NCI-H128 (cell line): ENCODE data around the gene FOXA1.
A peak's percentile ranks its signal among the peaks of the same experiment; 100 is the strongest.

Source experiments
- DNase-seq: peaks from one replicate; lab custom pipeline; 2025; ENCODE audit not compliant: unreplicated experiment; lab: John Stamatoyannopoulos, UW

Gene FOXA1

DNA sequence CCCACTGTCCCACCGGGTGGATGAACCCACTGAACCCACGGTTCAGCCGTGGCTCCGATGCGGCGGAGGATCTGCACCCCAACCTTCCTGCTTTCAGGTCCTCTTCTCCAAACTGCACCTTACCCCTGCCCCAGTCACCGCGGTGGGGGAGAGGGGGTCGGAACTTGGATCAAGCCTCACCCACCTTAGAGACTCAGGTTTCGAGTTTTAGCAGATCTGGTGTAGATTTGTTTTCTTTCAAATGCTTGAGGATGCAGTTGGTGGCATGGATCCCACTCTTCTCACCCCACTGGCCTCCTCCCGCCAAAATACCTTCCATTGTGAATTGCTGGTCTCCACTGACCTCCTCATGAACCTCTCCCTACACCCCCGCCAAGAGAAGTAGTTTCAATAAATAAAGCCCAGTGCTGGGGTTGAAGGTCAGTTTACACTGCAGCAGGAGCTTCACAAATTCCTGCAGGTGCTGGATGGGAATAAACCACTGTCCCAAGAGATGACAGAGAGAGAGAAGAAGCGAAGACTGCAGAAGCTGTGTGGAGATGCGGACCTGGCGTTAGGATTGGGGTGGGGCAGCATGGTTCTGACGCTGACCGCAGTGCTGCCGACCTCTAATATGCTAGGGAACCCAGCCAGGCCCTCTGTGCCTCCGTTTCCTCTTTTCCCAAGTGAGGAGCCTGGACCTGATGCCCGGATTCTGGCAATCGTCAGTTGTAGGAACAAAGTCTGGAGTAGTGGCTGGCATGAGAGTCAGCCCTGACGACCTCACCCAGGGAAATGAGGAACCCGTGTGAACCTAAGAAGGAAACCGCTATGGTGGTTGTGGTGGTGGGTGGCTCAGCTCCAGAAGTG, 7.8 kb upstream of the FOXA1 start:
- no peak for DNase-seq

DNA sequence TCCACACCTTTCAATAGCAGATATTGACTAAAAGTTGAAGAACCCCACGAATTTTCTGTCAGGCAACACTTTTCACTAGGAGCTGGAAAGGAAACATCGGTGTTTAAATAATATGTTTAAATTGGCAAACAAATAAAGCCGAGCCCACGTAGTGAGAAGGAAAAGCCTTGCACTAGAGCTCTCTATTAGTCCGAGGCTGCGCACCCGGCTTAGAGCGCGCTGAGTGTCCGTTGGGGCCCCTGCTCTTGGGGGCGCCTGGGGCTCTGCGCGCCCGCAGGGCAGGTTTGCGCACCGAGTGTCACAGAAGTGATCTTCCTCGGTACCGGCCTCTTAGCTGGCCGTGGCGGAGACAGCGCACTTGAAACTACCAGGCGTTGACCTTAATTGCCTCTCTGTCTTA, 6.8 kb upstream of the FOXA1 start:
- no peak for DNase-seq

DNA sequence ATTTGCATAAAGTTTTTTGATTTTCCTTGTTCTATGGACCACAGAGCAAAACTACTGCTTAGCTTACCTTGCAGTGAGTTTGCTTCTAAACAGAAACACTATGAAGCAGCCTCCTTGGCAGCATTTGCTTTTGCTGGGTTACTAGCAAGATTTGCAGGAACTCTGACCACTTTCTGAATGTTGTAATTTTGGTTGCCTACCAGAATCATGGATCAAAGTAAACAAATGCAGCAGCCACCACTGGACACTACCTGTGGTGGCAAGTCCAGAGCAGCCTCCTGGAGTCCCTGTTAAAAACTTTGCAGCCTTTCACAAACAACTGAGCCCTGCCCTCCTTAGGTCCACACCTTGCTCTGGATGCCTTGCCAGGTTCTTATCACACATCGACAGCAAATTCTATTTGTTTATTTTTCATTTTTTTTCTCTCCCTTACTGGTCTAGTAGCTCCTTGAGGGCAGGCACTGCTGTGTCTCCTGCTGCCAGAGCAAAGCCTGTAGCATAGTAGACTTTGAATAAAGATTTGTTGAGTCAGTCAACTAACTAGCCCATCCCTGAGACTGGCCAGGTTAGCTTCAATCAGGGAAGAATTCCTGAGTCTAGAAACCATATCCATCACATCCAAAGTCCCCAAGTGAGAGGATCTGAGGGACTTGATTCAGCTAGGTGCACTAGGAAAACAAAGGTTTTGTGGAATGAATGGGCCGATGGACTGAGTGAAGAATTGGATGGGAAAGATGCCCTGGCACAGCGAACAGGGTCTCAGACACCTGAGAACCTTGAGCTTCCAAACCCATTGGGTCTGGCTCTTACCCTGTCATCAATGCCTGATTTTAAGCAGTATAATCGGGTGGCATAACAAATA, 6.1 kb upstream of the FOXA1 start:
- DNase-seq = no peak

DNA sequence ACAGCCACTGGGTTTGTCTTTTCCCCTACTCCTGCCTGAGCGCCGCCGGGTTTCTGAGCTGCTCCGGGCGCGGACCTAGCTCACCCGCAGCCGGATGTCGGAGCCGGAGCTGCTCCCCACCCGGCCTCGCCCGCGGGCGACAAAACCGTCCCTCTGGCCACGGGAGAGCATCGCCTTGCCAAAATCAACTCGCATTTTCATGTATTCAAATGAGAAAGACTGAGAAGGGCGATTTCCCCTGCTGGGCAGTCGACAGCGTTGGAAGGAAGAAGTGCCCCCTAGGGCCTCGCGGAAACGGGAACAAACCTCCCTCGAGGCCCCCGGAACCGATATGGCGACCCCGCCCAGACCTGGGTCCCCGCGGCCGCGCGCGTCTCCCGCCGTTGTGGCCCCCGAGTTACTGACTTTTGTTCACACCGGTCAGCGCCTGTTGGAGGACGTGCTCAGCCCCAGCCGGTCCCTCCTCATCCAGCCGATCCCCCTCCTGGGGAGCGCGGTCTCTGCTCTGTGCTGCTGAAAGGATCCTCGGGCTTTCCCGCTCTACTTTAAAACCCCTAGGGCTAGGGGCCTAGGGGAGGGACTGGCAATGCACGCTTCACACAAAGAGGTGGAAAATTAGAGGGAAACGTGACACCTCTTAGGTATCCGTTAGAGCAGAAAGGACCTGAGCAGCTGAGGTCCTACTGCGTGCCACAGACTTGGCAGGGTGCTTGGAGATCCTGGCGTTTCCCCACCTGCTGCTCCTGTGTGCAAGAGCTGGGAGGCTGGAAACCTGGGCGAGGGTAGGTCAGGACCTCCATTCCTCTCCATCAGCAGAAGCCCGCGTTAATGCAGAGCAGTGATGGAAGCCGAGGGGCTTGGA, 4.7 kb upstream of the FOXA1 start:
- DNase-seq = no peak

DNA sequence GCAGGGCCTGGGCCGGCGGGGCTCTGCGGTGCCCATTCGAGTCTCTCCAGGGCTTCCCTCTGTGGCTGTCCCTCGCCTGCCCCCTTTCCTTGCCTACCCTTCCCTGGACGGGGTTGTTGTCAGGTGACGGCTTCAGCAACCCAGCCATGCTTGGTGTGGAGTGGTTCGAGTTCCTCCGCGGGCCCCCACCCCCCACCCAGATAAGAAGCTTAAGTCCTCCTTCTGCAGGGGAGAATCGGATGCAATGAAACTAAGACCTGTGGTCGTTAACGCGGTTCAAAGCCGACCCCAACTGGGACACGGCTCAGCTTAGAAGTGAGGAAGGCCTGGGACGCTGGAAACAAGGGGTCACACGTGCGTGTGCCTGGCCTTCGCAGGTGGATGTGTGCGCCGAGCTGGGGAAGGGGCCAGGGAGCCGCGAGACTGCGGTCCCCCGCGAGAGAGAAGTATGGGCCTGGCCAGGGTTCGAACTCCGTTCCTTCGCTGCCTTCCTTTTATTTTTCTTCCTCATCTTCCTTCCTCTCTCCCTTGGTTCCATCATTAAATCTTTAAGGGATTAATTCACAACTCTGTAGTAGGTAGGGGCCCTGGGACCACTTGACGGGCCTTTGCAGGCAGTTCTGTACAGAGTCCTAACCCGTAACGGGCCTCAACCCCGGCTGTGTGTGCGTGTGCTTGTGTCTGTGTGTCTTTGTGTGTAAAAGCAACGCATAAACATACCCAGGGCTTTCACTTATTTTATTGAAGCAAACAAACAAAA, 3.9 kb upstream of the FOXA1 start:
- DNase-seq = no peak

DNA sequence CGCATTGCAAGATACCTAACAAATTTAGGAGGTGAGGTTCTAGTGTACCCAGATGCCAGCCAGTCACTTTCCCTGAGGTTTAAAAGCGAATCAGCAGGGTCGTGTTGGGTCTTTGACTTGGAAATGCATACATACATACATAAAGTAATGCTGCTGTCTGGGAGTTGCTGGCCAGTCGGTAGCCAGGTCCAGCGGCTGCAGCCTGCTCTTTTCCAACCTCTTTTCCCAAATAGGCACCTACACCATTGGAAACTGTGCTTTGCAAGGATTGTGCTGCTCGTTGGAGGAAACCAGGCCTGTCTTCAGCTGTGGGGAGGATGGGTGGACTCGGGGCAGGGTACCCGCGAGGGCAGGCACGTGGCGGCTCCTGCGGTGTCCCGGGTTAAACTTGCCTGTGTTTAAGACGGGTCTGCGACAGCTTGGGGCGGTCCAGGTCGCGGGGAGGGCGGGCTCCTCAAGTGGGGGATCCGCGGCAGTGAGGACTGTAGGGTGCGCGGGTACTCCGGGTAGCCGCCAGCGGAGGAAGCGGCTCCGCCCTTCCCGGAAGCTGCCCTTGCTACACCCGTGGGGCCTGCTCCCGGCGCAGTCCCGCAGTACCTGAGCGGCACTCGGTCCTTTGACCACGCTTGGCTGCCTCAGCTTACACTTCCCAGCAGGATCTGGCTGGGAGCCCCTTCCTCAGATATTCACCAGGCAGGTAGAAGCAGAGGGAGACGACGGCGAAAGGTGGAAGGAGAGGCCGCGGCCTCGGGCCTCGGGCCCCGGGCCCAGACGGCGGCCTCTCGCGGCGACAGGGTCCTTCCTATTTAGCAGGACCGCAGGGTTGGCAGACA, 3.1 kb upstream of the FOXA1 start:
- no peak for DNase-seq

DNA sequence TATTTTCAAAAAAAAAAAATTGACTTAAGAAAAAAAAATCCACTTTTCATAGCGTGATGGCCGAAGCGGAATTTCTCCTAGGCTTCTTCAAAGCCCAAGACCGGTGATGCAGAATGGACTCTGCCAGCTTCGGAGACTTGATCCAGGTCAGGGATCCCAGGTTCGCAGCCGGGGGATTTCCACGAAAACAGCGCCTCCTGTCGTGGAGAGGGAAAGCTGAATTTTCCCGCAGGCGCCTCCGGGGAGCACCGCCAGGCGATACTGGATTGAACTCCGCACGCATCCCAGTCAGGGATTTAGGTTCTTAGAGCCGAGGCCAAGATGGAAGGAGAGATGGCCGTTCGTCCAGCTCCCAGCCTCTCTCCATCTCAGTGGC, 2.5 kb upstream of the FOXA1 start:
- DNase-seq = no peak

DNA sequence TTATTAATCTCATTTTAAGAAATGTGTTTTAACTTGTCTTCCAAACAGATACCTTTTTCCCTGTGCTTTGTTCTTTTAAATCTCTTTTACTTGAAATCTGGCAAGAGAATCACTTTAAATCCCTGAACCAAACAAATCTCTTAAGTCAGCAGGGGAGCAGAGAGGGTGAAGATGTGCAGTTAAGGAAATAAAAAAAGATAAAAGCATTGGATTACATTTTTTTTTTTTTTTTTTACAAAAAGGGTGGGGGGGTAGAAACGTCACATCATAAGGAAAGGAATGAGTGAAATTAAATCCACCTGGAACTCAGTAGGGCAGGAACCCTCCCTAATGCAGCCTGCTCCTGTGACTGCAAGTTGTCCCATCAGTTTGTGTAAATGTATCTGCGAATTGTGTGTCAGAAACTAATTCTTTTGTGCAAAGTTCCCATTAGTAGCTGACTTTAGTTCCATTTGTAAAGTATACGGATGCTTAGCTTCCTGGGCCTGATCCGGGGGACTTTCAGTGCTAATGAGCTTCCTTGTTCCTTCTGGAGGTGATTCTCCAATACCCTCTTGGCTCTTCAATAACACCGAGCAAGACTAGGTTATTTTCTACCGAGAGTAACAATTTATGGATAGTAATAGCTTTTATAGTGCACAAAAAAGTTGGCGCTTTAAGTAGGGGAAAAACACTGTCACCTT, 1.9 kb upstream of the FOXA1 start:
- no peak for DNase-seq

DNA sequence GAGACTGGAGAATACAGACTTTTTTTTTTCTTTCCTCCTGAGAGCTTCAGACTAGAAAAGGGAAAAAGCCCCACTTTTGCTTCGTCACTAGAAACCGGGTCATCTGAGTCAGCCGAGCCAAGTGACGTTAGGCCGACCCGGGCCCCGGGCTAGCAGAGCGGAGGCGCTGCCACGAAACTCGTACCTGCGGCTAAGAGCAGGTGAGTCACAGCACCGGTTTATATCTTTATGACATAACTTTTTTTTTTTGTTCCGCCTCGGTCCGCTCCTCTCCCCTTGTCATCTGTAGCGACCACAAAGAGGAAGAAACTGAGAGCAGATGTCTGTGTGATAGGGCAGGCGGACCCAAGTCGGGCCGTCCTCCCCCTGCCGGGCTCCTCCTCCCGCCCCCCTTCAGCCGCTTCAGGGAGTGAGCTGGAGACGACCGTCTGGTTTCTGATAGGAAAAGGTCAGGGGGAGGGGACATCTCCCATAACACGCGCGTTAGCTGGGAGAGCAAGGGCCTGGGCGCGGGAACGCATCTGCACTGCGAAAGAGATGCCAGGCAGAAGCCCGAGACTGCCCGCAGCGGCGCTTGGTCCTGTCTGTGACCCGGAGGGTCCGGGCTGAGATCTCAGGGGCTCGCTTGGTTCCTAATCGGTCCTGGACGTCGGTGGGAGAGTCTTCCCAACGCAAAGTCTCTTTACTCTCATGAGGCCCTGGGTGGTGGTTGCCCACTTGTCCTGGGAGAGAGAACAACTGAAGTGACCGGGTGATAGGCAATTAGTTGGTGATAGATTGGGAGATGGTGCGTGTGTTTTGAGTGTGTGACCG, 966 bp upstream of the FOXA1 start:
- peak; percentile 87 for DNase-seq

DNA sequence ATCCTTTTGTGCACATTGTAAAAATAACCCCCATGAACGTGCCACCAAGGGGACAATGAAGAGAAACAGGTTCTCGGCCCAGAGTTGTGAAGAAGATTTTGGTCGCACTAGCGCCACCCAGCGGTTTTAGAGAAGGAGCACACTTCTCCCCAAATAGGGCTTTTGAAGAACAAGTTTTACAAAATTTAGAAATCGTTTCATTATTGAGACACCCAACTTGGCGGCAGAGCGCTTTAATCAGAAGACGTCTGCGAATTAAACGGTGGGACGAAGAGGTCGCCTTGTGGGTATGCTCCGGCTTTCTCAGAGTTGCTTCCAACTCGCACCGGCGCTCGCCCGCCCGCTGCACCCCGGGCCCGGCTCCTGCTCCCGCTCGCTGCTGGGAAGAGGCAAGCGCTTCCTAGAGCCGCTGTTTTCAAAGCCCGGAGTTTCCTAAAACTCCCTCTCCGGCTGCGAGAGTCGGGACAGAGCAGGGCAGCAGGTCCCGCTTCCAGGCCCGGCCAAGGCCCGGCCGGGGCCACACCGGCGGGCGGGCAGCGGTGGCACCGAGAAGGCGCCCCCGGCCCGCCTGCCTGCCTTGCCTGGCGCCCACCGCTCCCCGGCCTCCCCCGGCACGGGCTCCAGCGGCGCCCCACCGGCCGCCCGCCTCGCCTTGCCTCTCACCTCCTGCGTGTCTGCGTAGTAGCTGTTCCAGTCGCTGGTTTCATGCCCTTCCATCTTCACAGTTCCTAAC, 645 bp downstream of the FOXA1 start:
- DNase-seq = peak; percentile 93

DNA sequence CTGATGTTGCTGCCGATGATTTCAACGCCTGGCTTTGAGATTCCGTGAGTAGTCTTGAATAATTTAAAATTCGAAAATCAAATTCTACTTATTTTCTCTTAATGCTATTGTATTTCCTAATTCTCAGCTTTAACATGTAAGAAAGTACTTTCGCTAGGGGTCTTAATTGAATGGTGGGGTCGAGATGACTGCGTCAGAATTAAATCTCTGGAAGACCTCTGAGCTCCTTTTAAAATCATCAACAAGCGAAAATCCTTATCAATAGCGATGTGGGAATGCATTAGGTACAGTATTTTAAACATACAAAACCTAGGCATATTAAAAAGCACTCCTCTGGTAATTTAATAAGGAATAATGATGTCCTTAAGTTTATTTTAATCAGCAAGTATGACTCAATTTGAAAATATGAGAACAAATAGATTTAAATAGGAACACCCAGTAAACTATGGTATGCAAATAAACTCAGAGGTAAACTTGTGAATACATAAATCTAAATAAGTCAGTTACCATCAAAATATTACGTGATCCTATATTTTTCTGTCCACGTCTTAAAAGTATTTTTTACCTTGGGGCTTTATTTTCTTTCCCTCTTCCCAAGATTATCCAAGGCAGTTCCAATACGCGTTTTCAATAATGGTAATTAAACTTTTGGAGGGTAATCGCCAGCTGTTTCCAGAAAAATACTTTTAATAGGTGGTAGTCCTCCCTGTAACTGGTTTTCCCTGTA, 1.4 kb downstream of the FOXA1 start:
- no peak for DNase-seq

DNA sequence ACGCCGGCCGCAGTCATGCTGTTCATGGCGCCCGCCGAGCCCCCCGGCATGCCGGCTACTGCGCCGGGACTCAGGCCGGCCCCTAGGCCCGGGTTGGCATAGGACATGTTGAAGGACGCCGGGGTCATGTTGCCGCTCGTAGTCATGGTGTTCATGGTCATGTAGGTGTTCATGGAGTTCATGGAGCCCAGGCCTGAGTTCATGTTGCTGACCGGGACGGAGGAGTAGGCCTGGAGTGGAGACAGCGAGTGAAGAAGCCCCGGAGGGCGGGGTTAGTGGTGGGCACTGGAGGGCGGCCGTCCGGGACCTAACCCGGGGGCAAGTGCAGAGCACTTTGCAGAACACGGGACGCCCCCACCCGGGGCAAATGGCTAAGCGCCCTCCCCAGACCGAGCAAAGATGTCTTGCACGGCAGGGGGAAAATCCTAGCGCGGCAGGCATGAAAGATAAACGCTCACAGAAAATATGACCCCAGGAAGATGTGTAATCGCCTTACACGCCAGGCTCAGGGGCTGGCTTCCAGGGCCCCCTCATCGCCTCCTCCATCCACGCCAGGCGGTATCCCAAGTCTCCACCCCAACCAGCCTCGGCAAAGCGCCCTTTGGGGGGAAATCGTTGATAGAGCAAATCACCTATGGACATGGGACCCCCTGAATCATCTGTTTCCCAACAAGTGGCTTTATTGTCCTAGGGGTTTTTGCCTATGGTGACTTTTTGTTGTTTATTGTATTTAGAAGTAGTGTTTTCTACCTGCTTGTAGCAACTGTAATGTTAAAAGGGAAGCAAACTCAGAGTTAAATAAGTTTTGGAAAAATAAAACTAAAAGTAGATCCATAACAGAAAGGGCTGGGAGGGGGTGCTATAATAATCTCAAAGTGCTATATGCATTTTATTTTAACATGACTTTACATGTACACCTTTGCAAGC, 2.3 kb downstream of the FOXA1 start:
- no peak for DNase-seq

DNA sequence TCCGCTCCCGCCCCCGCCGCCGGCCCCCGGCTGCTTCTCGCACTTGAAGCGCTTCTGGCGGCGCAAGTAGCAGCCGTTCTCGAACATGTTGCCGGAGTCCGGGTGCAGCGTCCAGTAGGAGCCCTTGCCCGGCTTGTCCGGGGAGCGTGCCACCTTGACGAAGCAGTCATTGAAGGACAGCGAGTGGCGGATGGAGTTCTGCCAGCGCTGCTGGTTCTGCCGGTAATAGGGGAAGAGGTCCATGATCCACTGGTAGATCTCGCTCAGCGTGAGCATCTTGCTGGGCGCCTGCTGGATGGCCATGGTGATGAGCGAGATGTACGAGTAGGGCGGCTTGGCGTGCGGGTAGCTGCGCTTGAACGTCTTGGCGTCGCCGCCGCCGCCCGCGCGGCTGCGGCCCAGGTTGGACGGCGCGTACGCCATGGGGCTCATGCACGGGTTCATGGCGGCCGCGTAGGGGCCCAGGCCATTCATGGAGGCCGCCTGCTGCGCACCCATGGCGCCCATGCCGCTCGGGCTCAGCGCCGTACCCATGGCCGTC, 3.0 kb downstream of the FOXA1 start:
- DNase-seq = no peak

DNA sequence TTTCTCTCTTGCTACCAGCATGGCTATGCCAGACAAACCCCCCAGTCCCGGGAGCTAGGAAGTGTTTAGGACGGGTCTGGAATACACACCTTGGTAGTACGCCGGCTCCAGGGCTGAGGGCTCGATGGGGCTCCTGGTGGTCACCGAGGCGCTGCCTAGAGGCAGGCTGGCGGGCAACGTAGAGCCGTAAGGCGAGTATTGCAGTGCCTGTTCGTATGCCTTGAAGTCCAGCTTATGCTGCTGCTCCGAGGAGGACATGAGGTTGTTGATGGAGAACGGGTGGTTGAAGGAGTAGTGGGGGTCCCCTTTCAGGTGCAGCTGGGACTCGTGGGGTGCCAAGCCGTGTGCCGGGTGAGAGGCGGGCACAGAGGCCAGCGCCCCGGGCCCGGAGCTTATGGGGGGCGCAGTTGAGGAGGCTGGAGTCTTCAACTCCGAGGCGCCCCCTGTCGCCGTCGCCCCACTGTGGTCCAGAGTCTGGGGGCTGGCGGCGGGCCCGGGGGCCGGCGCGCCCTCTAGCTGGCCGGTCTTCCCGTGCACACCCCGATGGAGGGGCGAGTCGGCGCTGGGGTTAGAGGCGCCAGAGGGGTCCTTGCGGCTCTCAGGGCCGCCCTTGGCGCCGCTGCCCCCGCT, 3.6 kb downstream of the FOXA1 start:
- no peak for DNase-seq

DNA sequence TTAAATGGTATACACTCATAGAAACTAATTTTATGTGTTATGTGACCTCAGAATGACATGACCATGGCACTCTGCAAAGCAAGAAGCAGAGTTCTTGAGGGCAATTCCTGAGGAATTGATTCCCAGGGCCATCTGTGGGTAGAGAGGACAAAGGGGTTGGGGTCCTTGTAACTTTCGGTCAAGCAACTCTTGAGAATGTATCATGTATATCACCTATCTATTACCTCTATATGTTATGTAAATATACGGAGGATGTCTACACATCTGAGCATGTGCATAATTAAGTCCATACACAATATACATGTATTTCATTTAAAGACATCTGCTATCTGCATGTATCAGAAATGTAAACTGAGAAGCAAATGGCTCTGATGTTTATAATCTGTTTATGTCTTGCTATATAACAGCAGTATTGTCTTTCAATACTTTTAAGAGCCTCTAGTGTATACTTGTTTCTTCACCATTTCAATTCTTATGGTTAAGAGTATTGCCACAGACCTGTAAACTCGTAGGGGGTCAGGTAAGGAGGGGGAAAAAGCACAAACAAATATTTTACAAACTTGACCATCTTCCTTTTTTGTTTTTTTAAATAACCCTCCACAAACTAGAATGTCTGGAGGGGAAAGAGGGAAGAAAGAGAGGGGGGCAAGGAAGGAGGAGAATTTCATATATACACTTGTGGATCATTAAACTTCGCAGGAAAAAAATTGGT, 4.5 kb downstream of the FOXA1 start:
- no peak for DNase-seq
